ENCODE data around the gene LOC128125822.

Gene LOC128125822

DNA sequence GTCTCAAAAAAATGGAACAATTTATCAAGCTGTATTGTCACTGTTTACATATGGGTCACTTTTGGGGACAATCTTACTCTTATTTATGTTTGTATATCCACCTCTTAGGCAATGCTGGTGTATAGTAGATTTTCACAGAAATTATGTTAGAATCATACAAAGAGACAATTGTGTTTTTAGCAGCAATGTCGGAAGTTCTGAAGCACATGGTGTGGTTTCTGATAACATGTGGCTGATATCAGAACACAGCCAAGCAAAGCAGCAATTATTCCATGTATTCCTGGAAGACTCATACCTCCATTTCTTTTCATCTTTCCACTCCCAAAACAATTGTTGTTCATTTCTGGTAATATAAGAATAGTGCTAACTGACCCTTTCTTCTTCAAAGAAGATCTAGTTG is 17.5 kb upstream of the LOC128125822 start:
- no peak for DNase-seq (ENCODE audit: extremely low read depth in 1 of 2, low read depth in 1 of 2)

DNA sequence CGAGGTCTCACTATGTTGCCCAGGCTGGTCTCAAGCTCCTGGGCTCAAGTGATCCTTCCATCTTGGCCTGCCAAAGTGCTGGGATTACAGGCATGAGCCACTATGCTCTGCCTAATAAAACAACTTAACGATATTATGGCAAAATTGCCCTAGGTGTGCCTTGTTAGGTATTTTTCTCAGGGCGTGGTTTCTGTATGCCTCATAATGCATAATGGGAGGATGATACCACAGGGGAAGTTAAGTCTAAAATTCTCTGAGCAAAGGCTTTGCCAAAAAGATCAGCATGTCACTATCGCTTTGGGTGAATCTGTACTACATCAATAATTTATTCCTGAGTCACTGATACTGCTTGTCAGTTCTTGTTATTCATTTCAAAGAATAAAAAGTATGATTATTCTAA is 15.9 kb upstream of the LOC128125822 start:
- DNase-seq (ENCODE audit: extremely low read depth in 1 of 2, low read depth in 1 of 2) = no peak

- no peak for DNase-seq (ENCODE audit: extremely low read depth in 1 of 2, low read depth in 1 of 2)
These were observed 14.0 kb upstream of the LOC128125822 start for GRCh38 chr6:63558278-63558677.

DNA sequence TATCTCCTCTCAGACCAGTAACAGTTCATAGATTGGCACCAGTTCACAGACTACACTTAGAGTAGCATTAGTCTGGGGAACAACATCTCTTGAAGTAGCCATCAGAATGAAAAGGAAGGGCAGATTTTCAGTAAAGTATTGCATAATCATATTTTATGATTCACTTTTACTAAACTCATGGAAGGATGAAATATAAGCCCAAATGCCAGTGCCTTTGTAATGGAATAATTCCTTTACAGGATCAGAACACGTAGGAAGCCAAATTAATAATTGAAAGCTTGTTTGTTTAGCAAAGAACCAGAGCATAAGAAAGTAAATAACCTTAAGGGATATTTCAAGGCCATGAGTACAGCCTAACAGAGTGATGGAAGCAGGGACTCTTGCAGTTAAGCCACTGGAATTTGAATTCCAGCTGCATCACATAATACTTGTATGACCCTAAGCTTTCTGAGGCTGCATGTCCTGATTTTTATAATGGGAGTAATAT is 11.4 kb upstream of the LOC128125822 start:
- DNase-seq (ENCODE audit: extremely low read depth in 1 of 2, low read depth in 1 of 2) = no peak

GRCh38 chr6:63561288-63561687 is 11.0 kb upstream of the LOC128125822 start:
- no peak for DNase-seq (ENCODE audit: extremely low read depth in 1 of 2, low read depth in 1 of 2)

- no peak for DNase-seq (ENCODE audit: extremely low read depth in 1 of 2, low read depth in 1 of 2)
These were observed 9.0 kb upstream of the LOC128125822 start for GRCh38 chr6:63563235-63563634.

GRCh38 chr6:63565058-63565726 is 7.1 kb upstream of the LOC128125822 start:
- no peak for DNase-seq (ENCODE audit: extremely low read depth in 1 of 2, low read depth in 1 of 2)

DNA sequence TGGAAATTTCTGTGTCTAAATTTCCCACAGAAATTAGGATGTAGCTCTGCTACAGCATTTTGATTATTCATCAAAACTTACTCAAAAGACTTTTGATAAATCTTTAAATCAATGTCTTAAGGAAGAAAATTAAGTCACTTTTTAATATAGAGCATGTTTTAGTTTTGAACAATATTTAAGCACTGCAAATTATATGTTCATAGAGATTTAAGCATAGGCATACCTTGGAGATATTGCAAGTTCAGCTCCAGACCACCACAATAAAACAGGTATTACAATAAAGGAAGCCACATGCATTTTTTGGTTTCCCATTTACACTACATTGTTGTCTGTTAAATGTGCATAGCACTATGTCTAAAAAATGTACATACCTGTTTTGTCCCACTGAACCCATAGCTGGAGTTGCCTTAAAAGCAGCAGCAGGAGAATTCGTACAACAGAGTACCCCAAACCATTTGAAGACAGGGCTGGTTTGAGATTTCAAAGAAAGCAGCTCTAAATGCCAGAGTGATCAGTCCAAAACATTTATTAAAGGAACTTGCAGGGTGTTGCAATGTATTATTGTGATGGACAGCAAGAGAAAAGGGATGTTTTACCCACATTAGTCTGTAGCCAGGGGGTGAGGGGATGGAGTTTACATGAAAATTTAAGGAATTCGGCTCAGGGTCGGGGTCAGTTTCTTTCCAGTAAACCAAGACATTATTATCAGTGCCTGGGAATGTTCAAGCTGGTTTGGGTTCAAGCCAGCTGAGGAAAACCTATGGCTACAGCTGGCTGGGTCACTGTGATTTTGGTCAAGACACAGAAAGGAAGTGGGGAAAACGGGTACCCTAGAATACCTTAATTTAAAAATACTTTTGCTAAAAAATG is 6.3 kb upstream of the LOC128125822 start:
- DNase-seq (ENCODE audit: extremely low read depth in 1 of 2, low read depth in 1 of 2) = no peak

DNA sequence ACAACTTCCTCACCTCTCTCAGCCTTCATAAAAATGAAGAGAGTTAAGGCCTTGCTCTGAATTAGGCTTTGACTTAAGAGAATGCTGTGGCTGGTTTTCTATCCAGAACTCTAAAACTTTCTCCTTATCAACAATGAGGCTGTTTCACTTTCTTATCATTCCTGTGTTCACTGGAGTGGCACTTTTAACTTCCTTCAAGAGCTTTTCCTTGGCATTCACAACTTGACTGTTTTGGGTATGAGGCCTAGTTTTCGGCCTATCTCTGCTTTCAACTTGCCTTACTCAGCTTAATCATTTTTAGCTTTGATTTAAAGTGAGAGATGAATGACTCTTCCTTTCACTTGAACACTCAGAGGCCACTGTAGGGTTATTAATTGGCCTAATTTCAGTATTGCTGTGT is 4.3 kb upstream of the LOC128125822 start:
- DNase-seq (ENCODE audit: extremely low read depth in 1 of 2, low read depth in 1 of 2) = no peak

- DNase-seq (ENCODE audit: extremely low read depth in 1 of 2, low read depth in 1 of 2) = peak in 1 of 2 donors; percentile 6
These were observed 778 bp upstream of the LOC128125822 start for GRCh38 chr6:63571361-63572043.

GRCh38 chr6:63572747-63573075 is 431 bp downstream of the LOC128125822 start:
- no peak for DNase-seq (ENCODE audit: extremely low read depth in 1 of 2, low read depth in 1 of 2)

DNA sequence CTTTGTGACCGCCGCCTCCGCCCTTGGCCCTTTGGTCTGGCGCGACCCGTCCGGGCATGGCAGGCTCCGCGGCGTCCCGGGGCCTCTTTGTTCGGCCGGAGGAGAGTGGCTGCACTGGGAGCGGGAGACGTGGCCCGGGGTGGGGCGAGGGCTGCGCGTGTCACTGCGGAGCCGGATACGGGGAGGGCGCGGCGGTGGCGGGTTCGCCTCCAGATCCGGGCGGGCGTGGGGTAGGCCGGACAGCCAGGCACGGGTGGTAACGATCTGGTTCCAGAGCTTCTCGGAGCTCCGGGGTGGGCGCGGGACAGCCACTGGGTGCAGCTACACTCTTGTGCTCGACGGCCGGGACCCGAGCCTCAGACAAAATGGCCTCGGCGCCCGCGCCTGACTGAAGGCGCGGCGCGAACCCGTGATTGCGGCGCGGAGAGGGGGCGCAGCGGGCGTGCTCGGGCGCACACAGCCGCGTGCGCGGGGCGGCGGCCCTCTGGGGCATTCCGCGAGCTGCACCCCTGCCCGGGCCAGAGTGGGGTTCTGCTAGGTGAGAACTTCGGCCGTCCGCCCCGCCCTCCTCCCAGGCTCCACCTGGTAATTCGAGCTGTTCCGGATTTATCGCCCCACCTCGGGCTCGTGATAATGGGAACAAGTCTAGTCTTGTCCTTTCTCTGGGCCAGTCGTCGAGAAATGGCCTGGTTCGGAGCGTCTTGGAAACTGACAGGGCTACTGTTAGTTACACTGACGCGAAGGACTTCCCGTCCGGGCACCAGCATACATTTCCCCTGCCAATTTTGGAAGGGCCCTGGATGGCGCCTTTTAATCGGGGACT is 1.0 kb downstream of the LOC128125822 start:
- peak in 1 of 2 donors; percentile 39 for DNase-seq (ENCODE audit: extremely low read depth in 1 of 2, low read depth in 1 of 2)

- DNase-seq (ENCODE audit: extremely low read depth in 1 of 2, low read depth in 1 of 2) = no peak
These were observed 1.7 kb downstream of the LOC128125822 start for GRCh38 chr6:63573899-63574553.

DNA sequence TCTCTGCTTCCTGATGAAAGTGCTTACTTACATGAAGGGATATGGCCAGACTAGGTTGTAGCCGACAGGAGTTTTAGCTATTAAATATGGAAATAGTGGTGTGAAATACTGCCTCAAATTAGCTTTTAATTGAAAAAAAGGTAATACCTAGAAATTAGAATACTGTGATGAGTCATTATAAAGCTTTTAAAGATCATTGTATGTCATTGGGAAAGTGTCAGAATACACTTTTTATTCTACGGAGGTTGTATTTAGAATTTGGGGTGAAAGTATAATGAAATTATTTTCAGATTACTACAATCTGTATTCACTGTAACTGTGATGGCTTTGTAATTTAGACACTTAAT is 2.2 kb downstream of the LOC128125822 start:
- DNase-seq (ENCODE audit: extremely low read depth in 1 of 2, low read depth in 1 of 2) = no peak

GRCh38 chr6:63576147-63576772 is 4.0 kb downstream of the LOC128125822 start:
- no peak for DNase-seq (ENCODE audit: extremely low read depth in 1 of 2, low read depth in 1 of 2)

DNA sequence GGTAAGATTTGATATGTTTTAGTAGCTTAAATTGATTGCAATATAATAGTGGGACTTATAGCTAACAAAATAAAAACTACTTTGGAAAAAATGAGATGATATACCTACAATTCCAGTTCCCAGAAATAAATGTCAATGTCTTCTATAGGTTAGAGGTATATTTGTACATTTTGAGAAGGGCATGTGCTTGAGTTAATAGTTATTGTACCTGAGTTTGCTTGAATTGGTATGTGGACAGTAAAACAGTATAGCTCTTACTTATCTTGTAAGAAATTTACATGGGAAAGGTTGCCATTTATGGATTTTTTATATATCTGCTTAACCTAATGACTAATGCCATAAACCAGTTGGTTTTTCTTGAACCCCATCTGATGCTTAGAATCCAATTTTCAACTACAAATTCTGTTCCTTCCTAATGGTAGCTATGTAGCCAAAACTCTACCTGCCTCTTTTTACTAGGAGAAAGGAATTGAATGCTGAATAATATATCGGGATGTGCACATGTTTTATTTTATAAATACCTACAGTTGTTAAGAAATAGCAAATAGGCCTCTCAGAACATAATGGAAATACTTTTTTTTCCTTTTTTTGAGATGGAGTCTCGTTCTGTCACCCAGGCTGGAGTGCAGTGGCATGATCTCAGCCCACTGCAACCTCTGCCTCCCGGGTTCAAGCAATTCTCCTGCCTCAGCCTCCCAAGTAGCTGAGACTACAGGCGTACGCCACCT is 4.9 kb downstream of the LOC128125822 start:
- DNase-seq (ENCODE audit: extremely low read depth in 1 of 2, low read depth in 1 of 2) = no peak

DNA sequence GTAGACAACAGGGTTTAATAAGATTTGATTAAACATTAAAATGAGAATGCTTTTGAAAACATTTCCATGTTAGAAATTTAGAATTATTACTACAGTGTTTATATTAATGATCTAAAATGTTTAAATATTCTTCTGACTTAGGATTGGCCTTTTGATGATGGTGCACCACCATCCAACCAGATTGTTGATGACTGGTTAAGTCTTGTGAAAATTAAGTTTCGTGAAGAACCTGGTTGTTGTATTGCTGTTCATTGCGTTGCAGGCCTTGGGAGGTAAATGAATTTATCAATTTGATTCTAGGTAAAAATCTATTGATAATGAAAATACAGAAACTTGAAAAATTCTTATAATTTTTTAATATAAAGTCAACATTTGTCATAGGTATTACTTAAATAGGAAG is 6.5 kb downstream of the LOC128125822 start:
- no peak for DNase-seq (ENCODE audit: extremely low read depth in 1 of 2, low read depth in 1 of 2)

GRCh38 chr6:63579937-63580703 is 7.8 kb downstream of the LOC128125822 start:
- DNase-seq (ENCODE audit: extremely low read depth in 1 of 2, low read depth in 1 of 2) = no peak

DNA sequence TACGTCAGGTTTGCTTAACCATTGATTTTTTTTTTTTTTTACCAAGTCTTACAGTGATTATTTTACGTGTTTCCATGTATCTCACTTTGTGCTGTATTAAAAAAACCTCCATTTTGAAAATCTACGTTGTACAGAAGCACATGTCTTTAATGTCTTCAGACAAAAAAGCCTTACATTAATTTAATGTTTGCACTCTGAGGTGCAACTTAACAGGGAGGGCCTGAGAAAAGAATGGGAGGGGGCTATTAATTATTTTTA is 8.4 kb downstream of the LOC128125822 start:
- no peak for DNase-seq (ENCODE audit: extremely low read depth in 1 of 2, low read depth in 1 of 2)
